GM21723 (cell line): ENCODE data around the gene TMEM87B.

Experiments
- ATAC-seq: cut with Tn5 transposase; IDR thresholded peaks from one replicate; pipeline ENCODE4 v1.9.1; 2021; ENCODE audit warnings: mild to moderate bottlenecking, moderate library complexity; ENCODE audit not compliant: unreplicated experiment

The TMEM87B gene

DNA sequence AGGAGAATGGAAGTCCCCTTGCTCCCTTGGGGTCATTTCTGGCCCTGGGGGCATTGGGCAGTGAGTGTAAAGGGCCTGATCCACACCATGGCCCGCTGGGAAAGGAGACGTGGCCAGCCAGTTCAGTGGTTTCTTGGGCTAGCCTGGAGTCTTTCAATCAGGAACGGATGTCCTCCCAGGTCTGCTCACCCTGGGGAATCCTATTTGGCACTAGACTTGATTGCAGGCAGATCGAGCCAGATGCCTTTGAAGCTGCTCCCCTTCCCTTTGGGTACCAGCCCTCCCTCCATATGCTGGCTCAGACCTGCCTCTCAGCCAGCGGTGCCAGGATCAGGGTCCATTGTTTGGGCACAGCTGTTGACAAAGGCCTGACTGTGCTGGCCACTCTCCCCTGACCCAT, 94.1 kb downstream of the TMEM87B start:
- no peak for ATAC-seq

- ATAC-seq: no peak
Observed at GRCh38 chr2:112149866-112150435, 94.9 kb downstream of the TMEM87B start.

GRCh38 chr2:112150447-112150846, 95.4 kb downstream of the TMEM87B start:
- ATAC-seq: no peak

GRCh38 chr2:112150851-112151250, 95.8 kb downstream of the TMEM87B start:
- no peak for ATAC-seq

GRCh38 chr2:112151271-112151670, 96.2 kb downstream of the TMEM87B start:
- no peak for ATAC-seq

DNA sequence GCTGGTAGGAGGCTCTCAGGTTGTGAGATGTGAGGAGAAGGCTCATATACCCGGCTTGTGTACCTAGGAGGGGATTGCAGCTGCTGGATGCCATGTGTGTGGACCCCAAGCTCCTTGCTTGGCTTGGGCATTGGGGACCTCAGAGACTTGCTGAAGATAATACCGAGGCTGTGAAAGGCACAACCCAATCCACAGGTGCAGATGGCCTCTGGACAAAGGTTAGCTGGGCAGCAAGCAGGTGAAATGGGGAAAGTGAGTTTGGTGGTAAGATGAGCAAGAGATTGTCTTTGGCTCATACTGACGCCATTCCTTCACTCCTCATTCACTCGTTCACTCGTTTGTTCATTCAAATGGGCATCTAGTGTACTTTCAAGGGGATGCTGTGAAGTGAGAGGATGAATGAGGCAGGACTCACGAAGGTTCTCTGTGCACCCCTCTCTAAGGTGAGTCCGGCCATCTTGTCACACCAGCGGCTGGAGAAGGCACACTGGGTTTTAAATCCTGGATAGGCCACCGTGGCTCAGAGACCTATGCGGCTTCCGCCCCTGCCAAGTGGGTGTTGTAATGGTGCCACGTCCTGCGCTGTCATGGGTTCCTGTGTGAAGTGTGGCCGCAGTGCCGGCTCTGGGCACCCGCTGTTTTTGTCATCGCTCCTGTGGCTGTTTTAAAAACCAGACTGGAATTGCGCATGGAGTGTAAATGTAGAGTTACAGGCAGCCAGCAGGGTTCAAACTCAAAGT, 96.8 kb downstream of the TMEM87B start:
- no peak for ATAC-seq

- no peak for ATAC-seq
Observed at GRCh38 chr2:112152476-112153178, 97.6 kb downstream of the TMEM87B start.

DNA sequence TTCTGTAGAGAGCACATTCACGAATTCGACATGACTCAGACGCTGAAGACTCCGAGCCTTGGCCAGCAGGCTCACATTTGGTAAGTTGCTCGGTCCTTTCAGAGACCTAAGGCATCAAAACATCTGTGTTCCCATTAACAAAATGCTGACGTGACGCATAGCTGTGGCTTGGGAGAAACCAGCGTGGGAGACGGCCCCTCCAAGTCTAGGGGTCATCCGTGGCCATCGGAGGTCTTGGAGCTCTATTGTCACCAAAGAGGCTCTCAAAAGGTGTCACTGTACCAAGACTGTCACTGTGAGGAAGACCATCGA, 98.1 kb downstream of the TMEM87B start:
- no peak for ATAC-seq

- ATAC-seq: no peak
Observed at GRCh38 chr2:112153501-112153900, 98.4 kb downstream of the TMEM87B start.

DNA sequence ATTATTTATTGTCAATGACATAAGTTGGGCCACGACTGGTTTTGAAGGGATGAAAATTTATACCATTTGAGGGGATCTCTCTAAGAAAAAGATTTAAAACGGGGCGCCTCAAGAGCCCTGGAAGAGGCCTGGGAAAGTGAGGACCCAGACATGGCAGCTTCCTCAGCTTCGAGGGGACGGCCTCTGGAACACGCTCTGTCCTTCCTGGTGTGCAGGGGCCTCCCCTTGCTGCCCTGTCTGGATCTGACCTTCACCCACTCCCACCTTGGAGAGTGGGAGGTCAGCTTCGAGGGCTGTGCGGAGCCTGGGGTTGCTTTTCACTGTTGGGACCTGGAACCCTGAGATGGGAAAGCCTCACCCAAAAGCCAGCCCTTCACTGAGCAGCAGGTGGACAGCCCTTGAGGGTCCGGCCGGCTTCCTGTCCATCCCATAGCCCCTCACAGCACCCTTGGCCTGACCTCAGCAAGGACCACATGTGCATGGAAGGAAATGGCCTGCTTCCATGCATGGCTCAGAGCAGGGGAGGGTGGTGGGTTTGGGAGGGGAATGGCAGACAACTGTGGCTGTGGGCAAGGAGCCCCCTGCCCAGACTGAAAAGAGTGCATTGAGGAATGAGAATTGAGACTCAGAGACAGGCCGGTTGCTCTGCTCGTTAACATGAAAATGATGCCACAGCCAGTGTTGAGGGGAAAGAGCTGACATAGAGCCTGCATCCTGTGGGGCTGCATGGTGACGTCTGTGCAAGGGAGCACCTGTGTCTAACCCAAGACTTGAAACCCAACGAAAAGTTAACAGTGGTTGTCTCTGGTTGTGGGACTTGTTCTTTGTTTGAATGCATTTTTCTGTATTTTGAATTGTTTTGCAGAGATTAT, 99.4 kb downstream of the TMEM87B start:
- ATAC-seq: no peak

GRCh38 chr2:112155331-112156151, 100.5 kb downstream of the TMEM87B start:
- no peak for ATAC-seq

- ATAC-seq: no peak
Observed at GRCh38 chr2:112156152-112156986, 101.3 kb downstream of the TMEM87B start.

GRCh38 chr2:112157472-112157871, 102.4 kb downstream of the TMEM87B start:
- no peak for ATAC-seq

DNA sequence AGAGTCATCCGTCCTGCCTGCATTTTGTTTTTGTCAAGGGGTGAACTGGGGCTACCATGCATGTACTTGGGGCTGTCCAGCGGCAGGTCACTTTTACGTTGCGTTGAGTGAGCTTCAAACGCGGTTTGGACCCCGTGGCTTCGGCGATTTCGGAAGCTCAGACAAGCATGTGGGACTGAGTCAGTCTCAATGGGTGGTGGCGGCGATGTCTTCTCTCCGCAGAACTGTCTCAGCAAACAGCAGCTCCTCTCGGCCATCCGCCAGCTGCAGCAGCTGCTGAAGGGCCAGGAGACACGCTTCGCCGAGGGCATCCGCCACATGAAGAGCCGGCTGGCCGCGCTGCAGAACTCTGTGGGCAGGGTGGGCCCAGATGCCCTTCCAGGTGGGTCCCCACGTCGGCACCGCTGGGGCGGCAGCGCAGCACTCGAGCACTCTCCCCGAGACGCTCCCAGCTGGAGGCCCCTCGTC, 104.4 kb downstream of the TMEM87B start:
- no peak for ATAC-seq

GRCh38 chr2:112160283-112161250, 105.5 kb downstream of the TMEM87B start:
- no peak for ATAC-seq

- ATAC-seq: no peak
Observed at GRCh38 chr2:112161431-112162145, 106.5 kb downstream of the TMEM87B start.

GRCh38 chr2:112162341-112162740, 107.3 kb downstream of the TMEM87B start:
- no peak for ATAC-seq

DNA sequence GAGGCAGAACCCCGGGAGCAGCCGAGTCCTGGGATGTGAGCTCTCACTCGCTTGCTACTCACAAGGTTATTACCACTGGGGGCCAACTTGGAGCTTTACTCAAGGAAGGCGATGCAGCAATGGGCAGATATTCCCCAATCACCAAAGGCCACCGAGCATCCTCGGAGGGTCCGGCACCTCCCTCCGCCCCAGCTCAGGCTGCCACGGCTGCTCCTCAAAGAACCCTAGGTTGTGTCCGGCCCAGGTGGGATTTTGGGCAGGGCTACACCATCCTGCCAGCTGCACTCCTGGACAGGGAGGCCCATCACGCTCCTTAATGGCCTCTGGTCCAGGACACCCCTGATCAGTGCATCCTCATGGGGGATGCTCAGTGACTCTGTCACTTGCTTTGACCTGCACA, 107.9 kb downstream of the TMEM87B start:
- ATAC-seq: no peak
